IMR-90 (cell line): Measurements from ENCODE around the gene ZFPM1. TPM values are rescaled to one million over a fixed set of nuclear protein-coding genes. Genes with fewer than 3 reads are reported as not detected.

Experiments
- ATAC-seq: fragments of 200-7000 bp; cut with Tn5 transposase; 2 replicates; pipeline ENCODE4 v1.9.1; 2020; ENCODE audit warnings: low read depth, mild to moderate bottlenecking, moderate library complexity
- BruUV-seq: library from RNA; stranded (reverse); fragments of 400-500 nt; replicated peaks from 2 replicates; lab custom pipeline; 2021; lab: Mats Ljungman, UMichigan
- CTCF ChIA-PET: fragments of 300-600 bp; formaldehyde crosslinking; extraction: SDS; loops from one replicate; lab custom pipeline; 2021; ENCODE audit warnings: antibody characterized with exemption; lab: Yijun Ruan, JAX
- POLR2A ChIA-PET: fragments of 300-600 bp; sonication (Branson Sonifier 250); formaldehyde crosslinking; loops from one replicate; lab custom pipeline; 2022; ENCODE audit warnings: antibody characterized with exemption; ENCODE audit not compliant: unreplicated experiment; lab: Charles Lee
- DNase-seq: peaks from one replicate; pipeline ENCODE4 v3.0.0; 2013
- H2AFZ ChIP-seq: replicated peaks from 2 replicates; pipeline ENCODE3; 2013; ENCODE audit warnings: low read length, mild to moderate bottlenecking; ENCODE audit not compliant: poor library complexity
- H2AK5ac ChIP-seq: 2 replicates; pipeline ENCODE4 v1.6.1; 2013; ENCODE audit warnings: low read depth, low read length, inconsistent platforms
- H2AK9ac ChIP-seq: replicated peaks from 2 replicates; pipeline ENCODE3; 2013; ENCODE audit warnings: mild to moderate bottlenecking, low read depth, low read length, moderate library complexity; ENCODE audit not compliant: poor library complexity
- H2BK120ac ChIP-seq: 2 replicates; pipeline ENCODE4 v1.6.1; 2013; ENCODE audit warnings: low read depth, low read length, inconsistent platforms
- H2BK15ac ChIP-seq: 3 replicates; pipeline ENCODE4 v1.6.1; 2013; ENCODE audit warnings: low read depth, low read length, inconsistent platforms
- H2BK20ac ChIP-seq: 2 replicates; pipeline ENCODE4 v1.6.1; 2013; ENCODE audit warnings: low read depth, mild to moderate bottlenecking, inconsistent platforms, low read length, moderate library complexity
- H2BK5ac ChIP-seq: 2 replicates; pipeline ENCODE4 v1.6.1; 2013; ENCODE audit warnings: mild to moderate bottlenecking, low read depth, low read length, inconsistent platforms; ENCODE audit not compliant: poor library complexity, severe bottlenecking
- H3K14ac ChIP-seq: replicated peaks from 2 replicates; pipeline ENCODE4 v1.6.1; 2013; ENCODE audit warnings: low read depth, low read length, inconsistent platforms
- H3K18ac ChIP-seq: 2 replicates; pipeline ENCODE4 v1.6.1; 2013; ENCODE audit warnings: low read depth, low read length, control low read depth
- H3K23ac ChIP-seq: 2 replicates; pipeline ENCODE4 v1.6.1; 2013; ENCODE audit warnings: low read depth, low read length, inconsistent platforms
- H3K27ac ChIP-seq: 2 replicates; pipeline ENCODE4 v1.5.1; 2013; ENCODE audit warnings: mild to moderate bottlenecking, control low read depth, low read length; ENCODE audit not compliant: insufficient read depth
- H3K27me3 ChIP-seq: 2 replicates; pipeline ENCODE4 v1.6.1; 2013; ENCODE audit warnings: low read length; ENCODE audit not compliant: control insufficient read depth, insufficient read depth
- H3K36me3 ChIP-seq: 2 replicates; pipeline ENCODE4 v1.6.1; 2013; ENCODE audit warnings: low read length, mixed read lengths; ENCODE audit not compliant: control insufficient read depth, insufficient read depth
- H3K4ac ChIP-seq: 2 replicates; pipeline ENCODE4 v1.6.1; 2013; ENCODE audit warnings: low read depth, low read length, inconsistent platforms
- H3K4me1 ChIP-seq: 2 replicates; pipeline ENCODE4 v1.6.1; 2013; ENCODE audit warnings: low read length, mixed read lengths; ENCODE audit not compliant: control insufficient read depth, insufficient read depth
- H3K4me2 ChIP-seq: 2 replicates; pipeline ENCODE4 v1.6.1; 2013; ENCODE audit warnings: low read depth, mild to moderate bottlenecking, control low read depth, low read length, moderate library complexity
- H3K4me3 ChIP-seq: 2 replicates; pipeline ENCODE4 v1.5.1; 2013; ENCODE audit warnings: low read depth, mild to moderate bottlenecking, control low read depth, low read length, moderate library complexity; ENCODE audit not compliant: insufficient read depth
- H3K56ac ChIP-seq: 2 replicates; pipeline ENCODE4 v1.6.1; 2013; ENCODE audit warnings: low read length, inconsistent platforms; ENCODE audit not compliant: insufficient read depth; ENCODE audit errors: extremely low read depth
- H3K79me1 ChIP-seq, 2 experiments: 2 replicates each; pipeline ENCODE4 v1.6.1; 2013; ENCODE audit warnings: low read length in 2 of 2, inconsistent platforms in 1 of 2, low read depth in 1 of 2
- H3K9ac ChIP-seq: 2 replicates; pipeline ENCODE4 v1.6.1; 2013; ENCODE audit warnings: low read depth, low read length, control low read depth
- H3K9me1 ChIP-seq: 2 replicates; pipeline ENCODE4 v1.6.1; 2013; ENCODE audit warnings: low read length, inconsistent platforms; ENCODE audit not compliant: insufficient read depth
- H3K9me3 ChIP-seq: 2 replicates; pipeline ENCODE4 v1.6.1; 2013; ENCODE audit warnings: low read length; ENCODE audit not compliant: control insufficient read depth, insufficient read depth
- H4K20me1 ChIP-seq: 2 replicates; pipeline ENCODE4 v1.6.1; 2013; ENCODE audit warnings: low read length, inconsistent platforms; ENCODE audit not compliant: insufficient read depth
- H4K5ac ChIP-seq: 2 replicates; pipeline ENCODE4 v1.6.1; 2013; ENCODE audit warnings: mild to moderate bottlenecking, low read depth, low read length, control low read depth
- H4K8ac ChIP-seq, 2 experiments: 2 replicates each; pipeline ENCODE4 v1.6.1; 2013; ENCODE audit warnings: low read depth in 2 of 2, low read length in 2 of 2, control low read depth in 1 of 2, inconsistent platforms in 1 of 2
- H4K91ac ChIP-seq: 2 replicates; pipeline ENCODE4 v1.6.1; 2013; ENCODE audit warnings: low read depth, low read length, inconsistent platforms; ENCODE audit not compliant: insufficient read depth
- RCOR1 ChIP-seq: IDR thresholded peaks from 2 replicates; pipeline ENCODE4 v1.6.1; 2012; ENCODE audit warnings: mild to moderate bottlenecking, low read length, improper control_type of control experiment; ENCODE audit not compliant: insufficient replicate concordance
- RFX5 ChIP-seq: IDR thresholded peaks from 2 replicates; pipeline ENCODE4 v1.8.0; 2012; ENCODE audit warnings: low read depth, mild to moderate bottlenecking, low read length, moderate library complexity
- WGBS, 2 experiments: methylation state at CpG; one replicate each; pipeline versions ENCODE4 v1.1.5 to v1.1.7; 2013; ENCODE audit warnings: missing lambda C conversion rate in 2 of 2; ENCODE audit not compliant: insufficient read length in 1 of 2; ENCODE audit errors: extremely low coverage in 2 of 2; 5-methylcytosine and 5-hydroxymethylcytosine counted together
- dilution Hi-C: fragments of 300-500 bp; cut with HindIII; formaldehyde crosslinking; loops from one replicate; pipeline ENCODE4 v1.14.3; 2018; ENCODE audit warnings: low sequenced_read_pairs; ENCODE audit not compliant: unreplicated experiment
- in situ Hi-C: fragments of 300-500 bp; cut with MboI; formaldehyde crosslinking; loops from 3 replicates; pipeline ENCODE4 v1.14.3; 2019; ENCODE audit warnings: low sequenced_read_pairs, inconsistent platforms, mixed read lengths
- intact Hi-C: fragments of 100-400 bp; cut with micrococcal nuclease; formaldehyde crosslinking; loops from 2 replicates; pipeline ENCODE4 v1.10.0; 2022
- polyA plus RNA-seq, 3 experiments: library from polyadenylated mRNA; depleted of rRNA; stranded (reverse); fragments of >200 nt; gene quantifications; 2 replicates each; pipeline ENCODE4 v1.2.3, GENCODE V29; 2012; ENCODE audit warnings: low replicate concordance in 1 of 3
- total RNA-seq: library from RNA; depleted of rRNA; stranded (reverse); fragments of >200 nt; gene quantifications from 2 replicates; pipeline ENCODE4 v1.2.3, GENCODE V29; 2012

The ZFPM1 gene
- total and polyA plus RNA-seq, 2 of the 4 experiments (the other 2 are of a cell fraction): 0.36 to 1.1 TPM

GRCh38 chr16:88439016-88439415 lies 14.1 kb upstream of the ZFPM1 start:
- no peak overlapping the region for H4K5ac ChIP-seq
- dilution Hi-C loops: no loop called here
- no peak overlapping the region for H2BK15ac ChIP-seq
- in situ Hi-C loops: no loop called here
- DNase-seq (no peak), ATAC-seq (no peak)
- intact Hi-C loops: no loop called here
- no peak overlapping the region for H3K27ac ChIP-seq
- H2BK5ac ChIP-seq: no peak overlapping the region
- H4K91ac ChIP-seq: no peak overlapping the region
- H2AK9ac ChIP-seq: no peak overlapping the region
- no peak overlapping the region for H2AFZ ChIP-seq
- no peak overlapping the region for H2AK5ac ChIP-seq
- H3K27me3 ChIP-seq: no peaks in the 10 kb centered on the region
- peaks cover 6% of the 10 kb centered on the region for H3K4me1 ChIP-seq
- peaks cover 4 to 25% of the 10 kb centered on the region in 2 experiments; a peak in 3 of 4 replicates for H3K79me1 ChIP-seq
- no peak overlapping the region for H2BK20ac ChIP-seq
- CTCF ChIA-PET: no interaction called here
- H3K4me3 ChIP-seq: no peak overlapping the region
- POLR2A ChIA-PET: no interaction called here
- H3K9ac ChIP-seq: no peak overlapping the region
- no peak overlapping the region for H3K4ac ChIP-seq
- WGBS, 2 experiments: 87% methylated on average over 15 of the region's 17 CpGs; no CpG with 5 or more reads in 1 of the 2 experiments
- no peak for TF ChIP-seq RCOR1
- TF ChIP-seq RFX5: no peak
- H3K4me2 ChIP-seq: no peak overlapping the region
- H2BK120ac ChIP-seq: no peak overlapping the region
- no peaks in the 10 kb centered on the region for H3K9me3 ChIP-seq
- H3K18ac ChIP-seq: no peak overlapping the region
- H4K8ac ChIP-seq: no peak overlapping the region
- peaks cover 45% of the 10 kb centered on the region; the same call in 1 of the 2 replicates for H3K36me3 ChIP-seq
- H3K56ac ChIP-seq: no peak overlapping the region
- no peak overlapping the region for H3K14ac ChIP-seq
- H3K9me1 ChIP-seq: peaks cover 2% of the 10 kb centered on the region; the same call in 1 of the 2 replicates
- H3K23ac ChIP-seq: no peak overlapping the region
- peaks cover 54% of the 10 kb centered on the region for H4K20me1 ChIP-seq
- no TSS peak for BruUV-seq
